ENCODE measurements around the gene RBM10.

The RBM10 gene

DNA sequence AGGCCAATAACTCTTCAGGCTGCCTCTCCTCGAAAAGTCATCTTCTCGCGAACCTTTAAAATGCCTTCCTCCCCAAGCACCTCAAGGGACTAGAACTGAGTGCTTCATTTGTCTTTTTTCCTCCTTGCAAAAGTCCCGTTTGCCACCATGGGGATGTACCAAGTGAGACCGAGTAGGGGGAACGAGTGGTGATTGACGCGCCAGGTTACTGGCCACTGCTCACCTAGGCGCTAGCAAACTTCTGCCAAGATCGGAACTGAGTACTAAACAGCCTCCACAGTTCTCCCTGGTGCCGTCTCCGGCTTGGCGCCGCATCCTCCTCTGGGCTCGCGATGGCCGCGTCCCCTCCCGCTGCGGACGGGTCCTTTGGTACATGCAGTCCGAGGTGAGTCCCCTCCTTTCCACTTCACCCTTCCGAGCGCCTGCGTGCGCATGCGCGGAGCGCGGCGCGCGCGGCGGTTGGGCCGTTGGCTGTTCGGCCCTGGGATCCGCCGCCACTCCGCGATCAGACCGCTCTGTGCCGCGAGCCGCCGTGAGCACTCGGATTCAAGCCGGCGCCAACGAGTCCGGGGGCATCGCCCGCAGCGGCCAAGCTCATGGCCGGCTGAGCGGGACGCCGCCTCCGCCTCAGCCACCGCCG lies 73.4 kb downstream of the RBM10 start, which contains the start of gene CDK16:
TSS of gene CDK16 (plus strand) at position 402 of the 640 bp plus-strand sequence. CDS start 4,877 bp downstream, outside the sequence.
- DNase-seq = peak; percentile 70
- in situ Hi-C loops (cut with HindIII; ENCODE audit: low pct_ligation_motif_present, low sequenced_read_pairs) = no loop called here
- H3K27ac ChIP-seq = peak within 1 kb of the TSS; percentile 98
- peaks cover 37% of the 10 kb centered on the region for H3K36me3 ChIP-seq (replicated peaks)
- no peaks in the 10 kb centered on the region for H3K27me3 ChIP-seq (replicated peaks)
- peak within 1 kb of the TSS; percentile 74 for H3K4me3 ChIP-seq (ENCODE audit: low read depth, low read length)
- TF ChIP-seq, protein P1, sequence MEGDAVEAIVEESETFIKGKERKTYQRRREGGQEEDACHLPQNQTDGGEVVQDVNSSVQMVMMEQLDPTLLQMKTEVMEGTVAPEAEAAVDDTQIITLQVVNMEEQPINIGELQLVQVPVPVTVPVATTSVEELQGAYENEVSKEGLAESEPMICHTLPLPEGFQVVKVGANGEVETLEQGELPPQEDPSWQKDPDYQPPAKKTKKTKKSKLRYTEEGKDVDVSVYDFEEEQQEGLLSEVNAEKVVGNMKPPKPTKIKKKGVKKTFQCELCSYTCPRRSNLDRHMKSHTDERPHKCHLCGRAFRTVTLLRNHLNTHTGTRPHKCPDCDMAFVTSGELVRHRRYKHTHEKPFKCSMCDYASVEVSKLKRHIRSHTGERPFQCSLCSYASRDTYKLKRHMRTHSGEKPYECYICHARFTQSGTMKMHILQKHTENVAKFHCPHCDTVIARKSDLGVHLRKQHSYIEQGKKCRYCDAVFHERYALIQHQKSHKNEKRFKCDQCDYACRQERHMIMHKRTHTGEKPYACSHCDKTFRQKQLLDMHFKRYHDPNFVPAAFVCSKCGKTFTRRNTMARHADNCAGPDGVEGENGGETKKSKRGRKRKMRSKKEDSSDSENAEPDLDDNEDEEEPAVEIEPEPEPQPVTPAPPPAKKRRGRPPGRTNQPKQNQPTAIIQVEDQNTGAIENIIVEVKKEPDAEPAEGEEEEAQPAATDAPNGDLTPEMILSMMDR (IDR thresholded peaks at IDR 0.05; ENCODE audit: low read depth, low read length, missing control alignments) = no peak

DNA sequence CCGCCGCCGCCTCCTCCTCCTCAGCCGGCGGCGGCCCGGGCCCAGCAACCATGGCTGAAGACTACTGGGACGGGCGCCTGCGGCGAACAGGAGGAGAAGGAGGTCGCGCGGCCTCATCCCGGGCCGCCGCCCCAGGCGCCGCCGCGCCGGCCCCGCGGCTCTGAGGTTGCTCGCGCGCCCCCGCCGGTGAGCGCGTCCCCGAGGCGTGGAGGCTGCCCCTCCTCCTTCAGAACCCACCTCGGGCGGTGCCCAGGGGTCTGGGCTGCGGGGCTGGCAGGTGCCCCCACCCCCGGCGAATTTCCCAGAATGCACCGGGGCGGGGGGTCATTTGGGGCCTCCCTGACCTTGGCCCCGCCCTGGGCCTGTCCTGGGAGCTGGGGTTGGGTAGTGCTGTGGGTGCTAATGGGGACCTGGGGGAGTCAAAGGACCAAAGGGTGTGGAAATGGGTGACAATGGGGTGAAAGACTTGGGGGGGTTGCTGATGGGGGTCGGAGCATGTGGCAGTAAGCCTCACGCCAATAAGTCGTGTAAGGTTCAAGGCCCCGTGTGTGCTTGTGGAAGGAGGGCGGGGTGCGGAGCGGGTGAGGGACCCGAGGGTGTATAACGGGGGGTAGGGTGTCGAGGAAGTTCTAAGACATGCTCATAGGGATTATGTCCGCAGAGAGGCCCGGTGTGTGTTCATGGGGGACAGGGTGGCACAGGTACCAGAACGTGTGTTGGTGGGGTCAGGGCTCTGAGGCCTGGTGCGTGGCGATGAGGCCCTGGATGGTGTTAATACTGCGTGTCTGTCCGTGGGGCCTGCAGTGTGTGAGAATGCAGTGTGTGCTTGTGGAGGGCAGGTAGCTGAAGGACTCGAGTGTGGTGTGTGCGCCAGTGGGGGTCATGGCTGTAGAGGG lies 74.1 kb downstream of the RBM10 start:
- H3K36me3 ChIP-seq (replicated peaks) = peaks cover 38% of the 10 kb centered on the region
- peak overlapping the region; percentile 98 for H3K27ac ChIP-seq
- H3K4me3 ChIP-seq (ENCODE audit: low read depth, low read length) = peak overlapping the region; percentile 74
- in situ Hi-C loops (cut with HindIII; ENCODE audit: low pct_ligation_motif_present, low sequenced_read_pairs) = no loop called here
- no peak for DNase-seq
- TF ChIP-seq, protein P1 (IDR thresholded peaks at IDR 0.05; ENCODE audit: low read depth, low read length, missing control alignments) = no peak
- H3K27me3 ChIP-seq (replicated peaks) = no peaks in the 10 kb centered on the region

- Histone ChIP-seq H3K27ac (no peak overlapping the region), H3K27me3 (replicated peaks) (no peaks in the 10 kb centered on the region), H3K36me3 (replicated peaks) (peaks cover 37% of the 10 kb centered on the region), H3K4me3 (ENCODE audit: low read depth, low read length) (no peak overlapping the region)
- no peak for DNase-seq
- TF ChIP-seq, protein P1 (IDR thresholded peaks at IDR 0.05; ENCODE audit: low read depth, low read length, missing control alignments) = no peak
- in situ Hi-C loops (cut with HindIII; ENCODE audit: low pct_ligation_motif_present, low sequenced_read_pairs) = no loop called here
These were observed 76.7 kb downstream of the RBM10 start for GRCh38 chrX:47221756-47222155.

- H3K36me3 ChIP-seq (replicated peaks) = peaks cover 46% of the 10 kb centered on the region
- no peak for DNase-seq
- H3K27me3 ChIP-seq (replicated peaks) = no peaks in the 10 kb centered on the region
- no peak overlapping the region for H3K4me3 ChIP-seq (ENCODE audit: low read depth, low read length)
- TF ChIP-seq, protein P1 (IDR thresholded peaks at IDR 0.05; ENCODE audit: low read depth, low read length, missing control alignments) = no peak
- in situ Hi-C loops (cut with HindIII; ENCODE audit: low pct_ligation_motif_present, low sequenced_read_pairs) = no loop called here
- no peak overlapping the region for H3K27ac ChIP-seq
These were observed 77.8 kb downstream of the RBM10 start for GRCh38 chrX:47222751-47223350.

GRCh38 chrX:47223476-47224250 lies 78.6 kb downstream of the RBM10 start:
- no peaks in the 10 kb centered on the region for H3K27me3 ChIP-seq (replicated peaks)
- H3K4me3 ChIP-seq (ENCODE audit: low read depth, low read length) = no peak overlapping the region
- no peak for DNase-seq
- peaks cover 53% of the 10 kb centered on the region for H3K36me3 ChIP-seq (replicated peaks)
- H3K27ac ChIP-seq = no peak overlapping the region
- TF ChIP-seq, protein P1 (IDR thresholded peaks at IDR 0.05; ENCODE audit: low read depth, low read length, missing control alignments) = no peak
- in situ Hi-C loops (cut with HindIII; ENCODE audit: low pct_ligation_motif_present, low sequenced_read_pairs) = no loop called here

Measured in brain microvascular endothelial cell (primary cell).